GM06990 (cell line): ENCODE data around the gene TMEM254.

ENCODE experiments used
- DNase-seq: peaks from one replicate; pipeline ENCODE4 v3.0.0-alpha.2; 2011; ENCODE audit not compliant: insufficient read length; ENCODE audit errors: extremely low read depth
- H3K27me3 ChIP-seq: replicated peaks from 2 replicates; pipeline ENCODE4 v1.6.0; 2011; ENCODE audit warnings: low read length; ENCODE audit not compliant: control insufficient read depth, insufficient read depth
- H3K36me3 ChIP-seq: 2 replicates; pipeline ENCODE4 v1.5.1; 2011; ENCODE audit warnings: low read length; ENCODE audit not compliant: control insufficient read depth, insufficient read depth
- H3K4me3 ChIP-seq: replicated peaks from 2 replicates; pipeline ENCODE4 v1.5.1; 2011; ENCODE audit warnings: low read depth, mild to moderate bottlenecking, control low read depth, low read length
- CTCF ChIP-seq: IDR thresholded peaks from 2 replicates; pipeline ENCODE4 v1.5.1; 2011; ENCODE audit warnings: low read length, control low read depth, mild to moderate bottlenecking, inconsistent platforms; ENCODE audit not compliant: insufficient read depth, poor library complexity, severe bottlenecking

Gene TMEM254

GRCh38 chr10:80140251-80140650 is 61.8 kb downstream of the TMEM254 start:
- no peak for DNase-seq
- Histone ChIP-seq H3K36me3 (no peaks in the 10 kb centered on the region), H3K4me3 (no peak overlapping the region), H3K27me3 (no peaks in the 10 kb centered on the region)
- no peak for TF ChIP-seq CTCF

GRCh38 chr10:80141696-80142460 is 63.4 kb downstream of the TMEM254 start:
- Histone ChIP-seq H3K4me3 (no peak overlapping the region), H3K36me3 (no peaks in the 10 kb centered on the region), H3K27me3 (no peaks in the 10 kb centered on the region)
- no peak for DNase-seq
- TF ChIP-seq CTCF, result no peak
